Measurements from ENCODE around the gene RBM3. TPM values are rescaled to one million over a fixed set of nuclear protein-coding genes. Genes with fewer than 3 reads are reported as not detected.
"Not testable (repeated sequence)": the region's sequence is repeated elsewhere in the genome, so short reads cannot be mapped to it uniquely, and the experiment has no call there.

RBM3 gene
- 100 to 1,000 TPM; 319 to 380 TPM for total RNA-seq
- total RNA-seq, result 338 to 350 reads per million in 2 donors

DNA sequence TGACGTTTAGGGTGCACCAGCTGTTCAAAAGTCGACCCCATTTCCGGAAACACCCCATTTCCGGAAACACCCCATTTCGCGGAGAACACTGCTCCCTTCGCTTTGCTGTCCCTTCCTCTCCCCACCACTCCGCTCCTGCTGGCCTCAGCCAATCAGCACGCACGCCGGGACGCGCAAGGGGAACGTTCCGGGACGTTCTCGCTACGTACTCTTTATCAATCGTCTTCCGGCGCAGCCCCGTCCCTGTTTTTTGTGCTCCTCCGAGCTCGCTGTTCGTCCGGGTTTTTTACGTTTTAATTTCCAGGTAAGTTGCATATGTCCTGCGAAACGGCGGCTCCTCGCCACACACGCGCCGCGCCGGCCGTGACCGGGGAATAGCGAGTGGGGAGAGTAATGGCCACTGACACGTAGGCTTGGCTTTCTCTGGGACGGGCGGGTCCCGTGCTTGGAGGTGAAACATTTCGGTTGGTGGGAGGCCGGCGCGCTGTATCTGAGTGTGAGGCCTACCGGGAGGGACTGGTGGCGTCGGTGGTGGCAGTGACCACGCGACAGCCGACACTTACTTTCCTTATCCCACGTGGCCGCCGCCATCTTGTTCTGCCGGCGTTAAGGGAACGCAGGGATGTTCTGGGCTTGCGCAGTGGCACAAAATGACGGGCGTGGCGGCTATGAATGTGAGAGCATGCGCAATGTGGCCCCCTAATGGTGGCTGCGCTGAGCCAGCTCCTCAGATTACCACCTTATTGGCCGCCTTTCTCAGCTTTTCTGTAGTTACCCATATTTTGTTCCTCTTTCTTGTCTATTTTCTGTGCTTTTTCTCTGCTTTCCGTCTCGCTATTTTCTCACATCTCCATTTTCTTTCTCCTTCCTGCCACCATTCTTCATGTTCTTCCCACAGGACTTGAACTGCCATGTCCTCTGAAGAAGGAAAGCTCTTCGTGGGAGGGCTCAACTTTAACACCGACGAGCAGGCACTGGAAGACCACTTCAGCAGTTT, at the start of gene RBM3:
Gene RBM3, plus strand, starts transcription at position 215 of the 997 bp plus-strand sequence. Its CDS starts 697 bp downstream, at position 912.
- peak within 1 kb of the TSS; percentile 98 for H3K27ac Mint-ChIP-seq
- H3K9me3 ChIP-seq (ENCODE audit: control insufficient read depth, low read length, poor library complexity, severe bottlenecking), result no peaks in the 10 kb centered on the region
- ATAC-seq (peak; percentile 95), DNase-seq (peak; percentile 75 to 84 (median 76))
- H3K4me1 Mint-ChIP-seq, result peaks cover 22% of the 10 kb centered on the region
- peaks cover 4% of the 10 kb centered on the region for H3K36me3 Mint-ChIP-seq (ENCODE audit: low read depth)
- peak within 1 kb of the TSS; percentile 96 for H3K4me3 Mint-ChIP-seq
- no peaks in the 10 kb centered on the region for H3K27me3 Mint-ChIP-seq

DNA sequence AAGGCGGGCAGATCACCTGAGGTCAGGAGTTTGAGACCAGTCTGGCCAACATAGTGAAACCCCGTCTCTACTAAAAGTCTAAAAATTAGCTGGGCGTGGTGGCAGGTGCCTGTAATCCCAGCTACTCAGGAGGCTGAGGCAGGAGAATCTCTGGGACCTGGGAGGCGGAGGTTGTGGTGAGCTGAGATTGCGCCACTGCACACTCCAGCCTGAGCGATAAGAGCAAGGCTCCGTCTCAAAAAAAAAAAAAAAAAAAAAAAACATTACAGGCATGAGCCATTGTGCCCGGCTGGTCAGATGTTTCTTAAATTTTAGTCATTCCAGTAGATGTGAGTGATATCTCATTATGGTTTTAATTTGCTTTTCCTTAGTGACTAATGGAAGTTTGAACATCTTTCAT, 48.4 kb upstream of the RBM3 start:
- H3K27me3 Mint-ChIP-seq; H3K9me3 ChIP-seq (ENCODE audit: control insufficient read depth, low read length, poor library complexity, severe bottlenecking); ATAC-seq; H3K27ac Mint-ChIP-seq; H3K4me1 Mint-ChIP-seq; DNase-seq; H3K36me3 Mint-ChIP-seq (ENCODE audit: low read depth); H3K4me3 Mint-ChIP-seq: not testable (repeated sequence)

DNA sequence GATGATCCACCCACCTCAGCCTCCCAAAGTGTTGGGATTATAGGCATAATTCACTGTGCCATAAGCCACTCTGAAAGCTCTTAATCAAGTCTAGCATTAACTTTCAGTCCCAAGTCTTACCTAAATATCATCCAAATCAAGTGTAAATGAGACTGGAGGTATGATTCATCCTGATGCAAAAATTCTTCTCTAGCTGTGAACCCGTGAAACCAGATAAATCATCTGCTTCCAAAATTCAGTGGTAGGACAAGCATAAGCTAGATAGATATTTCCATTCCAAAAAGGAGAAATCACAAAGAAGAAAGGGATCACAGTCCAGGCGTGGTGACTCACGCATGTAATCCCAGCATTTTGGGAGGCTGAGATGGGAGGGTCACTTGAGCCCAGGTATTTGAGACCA, 43.5 kb upstream of the RBM3 start:
- no peak for ATAC-seq
- DNase-seq, result no peak
- Mint-ChIP-seq H3K4me1 (peaks cover 8% of the 10 kb centered on the region), H3K27me3 (no peaks in the 10 kb centered on the region), H3K4me3 (no peak overlapping the region), H3K36me3 (ENCODE audit: low read depth) (peaks cover 6% of the 10 kb centered on the region), H3K27ac (no peak overlapping the region)
- no peaks in the 10 kb centered on the region for H3K9me3 ChIP-seq (ENCODE audit: control insufficient read depth, low read length, poor library complexity, severe bottlenecking)

DNA sequence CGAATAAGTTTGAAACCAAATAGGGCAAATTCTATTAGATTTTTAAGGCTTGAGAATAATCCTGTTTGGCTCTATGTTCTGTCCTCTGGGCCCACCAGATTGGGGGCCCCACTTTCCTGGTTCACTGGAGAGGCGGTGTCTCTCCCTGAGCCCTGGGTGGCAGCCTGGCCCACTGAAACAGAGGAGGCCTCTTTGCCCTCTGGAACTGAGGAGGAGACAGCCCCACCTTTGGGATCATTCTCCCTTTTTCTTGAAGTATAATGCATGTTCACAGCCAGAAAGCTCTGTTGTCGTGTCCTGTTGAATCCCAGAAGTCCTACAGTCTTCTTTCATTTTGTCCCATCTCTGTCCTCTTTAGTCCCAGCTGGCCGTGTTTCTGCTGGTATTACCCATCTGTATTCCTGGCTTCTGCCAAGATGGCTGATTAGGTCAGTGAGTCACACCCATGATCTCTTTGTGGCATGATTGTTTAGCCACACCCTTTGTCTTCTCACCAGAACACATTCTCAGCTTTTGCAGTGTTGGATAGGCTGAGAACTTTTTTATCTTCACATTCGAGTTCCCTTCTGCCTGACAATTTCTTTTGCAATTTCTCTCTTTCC, 42.8 kb upstream of the RBM3 start:
- ATAC-seq, result peak; percentile 33
- H3K27ac Mint-ChIP-seq, result peak overlapping the region; percentile 72
- no peaks in the 10 kb centered on the region for H3K27me3 Mint-ChIP-seq
- H3K4me1 Mint-ChIP-seq, result peaks cover 8% of the 10 kb centered on the region
- H3K9me3 ChIP-seq (ENCODE audit: control insufficient read depth, low read length, poor library complexity, severe bottlenecking), result no peaks in the 10 kb centered on the region
- DNase-seq, result no peak
- H3K36me3 Mint-ChIP-seq (ENCODE audit: low read depth), result peaks cover 5% of the 10 kb centered on the region
- peak overlapping the region; percentile 25 for H3K4me3 Mint-ChIP-seq

DNA sequence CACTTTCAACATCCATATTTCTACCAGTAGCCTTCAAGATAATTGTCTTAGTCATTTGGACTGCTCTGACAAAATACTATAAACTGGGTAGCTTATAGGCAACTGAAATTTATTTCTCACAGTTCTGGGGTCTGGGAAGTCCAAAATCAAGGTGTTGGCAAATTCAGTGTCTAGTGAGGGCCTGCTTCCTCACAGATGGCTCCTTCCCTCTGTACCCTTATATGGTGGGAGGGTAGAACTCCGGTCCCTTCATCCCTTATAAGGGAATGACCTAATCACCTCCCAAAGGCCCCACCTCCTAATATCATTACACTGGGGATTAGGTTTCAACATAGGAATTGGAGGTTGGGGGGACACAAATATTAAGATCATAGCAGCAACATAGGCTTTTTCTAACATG, 42.1 kb upstream of the RBM3 start:
- Mint-ChIP-seq H3K36me3 (ENCODE audit: low read depth) (peaks cover 2% of the 10 kb centered on the region), H3K27ac (peak overlapping the region; percentile 72), H3K4me1 (peaks cover 8% of the 10 kb centered on the region), H3K27me3 (no peaks in the 10 kb centered on the region), H3K4me3 (no peak overlapping the region)
- ATAC-seq, result no peak
- DNase-seq, result no peak
- H3K9me3 ChIP-seq (ENCODE audit: control insufficient read depth, low read length, poor library complexity, severe bottlenecking), result no peaks in the 10 kb centered on the region

DNA sequence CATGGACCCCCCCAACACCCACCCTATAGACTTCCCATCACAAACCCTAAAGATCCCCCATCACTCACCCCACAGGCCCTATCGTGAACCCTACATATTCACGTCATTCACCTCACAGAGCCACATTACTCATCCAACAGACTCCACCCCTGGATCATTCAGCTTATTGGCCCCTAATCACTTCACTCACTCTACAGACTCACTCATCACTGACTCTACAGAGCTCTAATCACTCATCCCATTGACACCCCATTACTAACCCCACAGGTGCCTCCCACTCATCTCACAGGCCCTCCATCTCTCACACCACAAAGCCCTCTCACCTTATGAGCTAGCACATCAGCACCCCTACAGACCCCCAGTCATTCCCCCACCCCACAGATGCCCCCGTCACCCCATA, 41.1 kb upstream of the RBM3 start:
- H3K9me3 ChIP-seq (ENCODE audit: control insufficient read depth, low read length, poor library complexity, severe bottlenecking), result no peaks in the 10 kb centered on the region
- no peaks in the 10 kb centered on the region for H3K27me3 Mint-ChIP-seq
- no peak for DNase-seq
- H3K27ac Mint-ChIP-seq, result no peak overlapping the region
- no peak for ATAC-seq
- H3K4me1 Mint-ChIP-seq, result peaks cover 8% of the 10 kb centered on the region
- peaks cover 2% of the 10 kb centered on the region for H3K36me3 Mint-ChIP-seq (ENCODE audit: low read depth)
- H3K4me3 Mint-ChIP-seq, result no peak overlapping the region

DNA sequence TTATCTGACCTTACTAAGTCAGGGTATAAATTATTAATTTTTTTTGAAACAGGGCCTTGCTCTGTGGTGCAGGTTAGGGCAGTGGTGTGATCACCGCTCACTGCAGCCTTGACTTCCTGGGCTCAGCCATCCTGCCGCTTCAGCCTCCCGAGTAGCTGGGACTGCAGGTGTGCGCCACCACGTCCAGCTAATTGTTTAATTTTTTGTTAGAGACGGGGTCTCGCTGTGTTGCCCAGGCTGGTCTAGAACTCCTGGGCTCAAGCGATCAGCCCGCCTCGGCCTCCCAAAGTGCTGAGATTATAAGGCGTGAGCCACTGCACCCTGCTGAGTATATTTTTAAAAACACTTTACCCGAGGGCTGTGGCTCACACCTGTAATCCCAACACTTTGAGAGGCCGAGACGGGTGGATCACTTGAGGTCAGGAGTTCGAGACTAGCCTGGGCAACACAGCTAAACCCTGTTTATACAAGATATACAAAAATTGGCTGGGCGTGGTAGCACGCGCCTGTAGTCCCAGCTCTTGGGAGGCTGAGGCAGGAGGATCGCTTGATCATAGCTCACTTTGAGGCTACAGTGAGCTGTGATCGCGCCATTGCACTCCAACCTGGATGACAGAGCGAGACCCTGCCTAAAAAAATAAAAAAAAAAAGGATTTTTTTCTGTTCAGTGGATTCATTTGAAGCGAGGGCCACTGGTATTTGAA, 35.5 kb upstream of the RBM3 start:
- H3K4me3 Mint-ChIP-seq, result no peak overlapping the region
- no peaks in the 10 kb centered on the region for H3K9me3 ChIP-seq (ENCODE audit: control insufficient read depth, low read length, poor library complexity, severe bottlenecking)
- ATAC-seq (no peak), DNase-seq (no peak)
- no peaks in the 10 kb centered on the region for H3K27me3 Mint-ChIP-seq
- no peaks in the 10 kb centered on the region for H3K36me3 Mint-ChIP-seq (ENCODE audit: low read depth)
- peak overlapping the region; percentile 86 for H3K27ac Mint-ChIP-seq
- H3K4me1 Mint-ChIP-seq, result peaks cover 16% of the 10 kb centered on the region

DNA sequence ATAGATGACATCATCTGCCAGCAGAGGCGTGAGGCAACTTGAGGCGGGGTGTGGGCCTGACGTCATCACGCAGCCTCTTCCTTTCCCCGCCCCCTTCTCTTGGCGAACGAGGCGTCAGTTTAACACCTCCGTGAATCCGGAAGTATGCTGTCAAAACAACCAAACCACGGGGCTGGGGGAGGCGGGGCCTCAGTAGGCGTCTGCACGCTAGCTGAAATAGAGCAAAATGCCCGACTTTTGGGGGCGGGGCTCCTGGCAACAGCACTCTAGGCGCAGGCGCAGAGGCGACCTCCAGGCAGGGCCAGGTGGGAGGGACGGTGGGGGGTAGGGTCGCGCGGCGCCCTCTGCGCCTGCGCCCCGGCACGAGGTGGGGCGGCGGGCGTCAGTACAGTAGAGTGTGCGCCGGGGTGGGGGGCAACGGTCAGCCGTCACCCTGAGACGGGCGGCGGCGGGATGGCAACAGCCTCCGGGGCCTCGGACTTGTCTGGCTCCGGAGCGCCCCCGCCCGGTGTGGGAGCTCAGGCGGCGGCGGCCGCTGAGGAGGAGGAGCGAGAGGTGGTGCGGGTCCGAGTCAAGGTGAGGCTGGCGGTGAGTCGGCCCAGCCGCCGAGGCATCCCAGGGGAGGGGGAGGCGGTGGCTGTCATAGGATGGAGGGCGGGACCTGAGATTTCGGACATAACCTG, 34.8 kb upstream of the RBM3 start, which contains the start of gene TBC1D25:
Gene TBC1D25, plus strand, starts transcription at position 370 of the 683 bp plus-strand sequence. Its CDS starts 84 bp downstream, at position 454.
- no peaks in the 10 kb centered on the region for H3K27me3 Mint-ChIP-seq
- H3K27ac Mint-ChIP-seq, result peak within 1 kb of the TSS; percentile 86
- H3K4me1 Mint-ChIP-seq, result peaks cover 16% of the 10 kb centered on the region
- peak within 1 kb of the TSS; percentile 89 for H3K4me3 Mint-ChIP-seq
- no peaks in the 10 kb centered on the region for H3K36me3 Mint-ChIP-seq (ENCODE audit: low read depth)
- ATAC-seq (peak; percentile 89), DNase-seq (peak; percentile 89 to 95 (median 93))
- no peaks in the 10 kb centered on the region for H3K9me3 ChIP-seq (ENCODE audit: control insufficient read depth, low read length, poor library complexity, severe bottlenecking)

DNA sequence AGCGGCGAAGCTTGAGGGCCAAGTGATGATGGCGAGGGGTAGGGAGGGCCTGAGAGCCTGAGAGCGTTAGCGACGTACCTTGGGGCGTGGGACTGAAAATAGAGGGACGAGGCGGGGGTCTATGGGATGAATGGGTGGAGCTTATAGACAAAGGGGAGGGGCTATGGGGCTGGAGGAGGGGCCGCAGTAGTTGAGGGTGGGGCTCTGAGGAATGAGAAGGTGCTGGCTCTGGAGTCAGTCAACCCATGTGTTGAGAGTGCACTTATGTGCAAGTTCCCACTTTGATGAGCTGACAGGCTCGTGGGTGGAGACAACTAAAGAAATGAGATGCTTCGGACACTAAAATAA, 34.3 kb upstream of the RBM3 start:
- Mint-ChIP-seq H3K4me1 (peaks cover 16% of the 10 kb centered on the region), H3K27ac (peak overlapping the region; percentile 86)
- DNase-seq, result peak; percentile 22 to 51 (median 23)

DNA sequence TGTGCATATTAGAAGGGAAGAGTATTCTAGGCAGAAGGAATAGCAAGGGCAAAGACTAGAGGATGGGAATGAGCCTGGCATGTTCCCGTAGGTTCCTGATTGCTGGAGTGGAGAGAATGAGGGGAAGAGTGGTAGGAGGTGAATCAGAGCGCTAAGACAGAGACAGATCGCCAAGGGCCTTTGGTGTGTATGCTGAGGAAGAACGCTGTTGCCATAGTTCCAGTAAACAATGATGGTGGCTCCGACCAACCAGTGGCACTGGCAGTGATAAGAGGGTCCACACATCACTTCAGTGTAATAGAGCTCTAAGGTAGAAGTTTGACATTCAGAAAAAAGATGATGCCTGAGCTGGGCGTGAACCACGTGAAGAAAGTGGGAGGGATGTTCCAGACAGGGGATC, 33.8 kb upstream of the RBM3 start:
- DNase-seq (no peak), ATAC-seq (no peak)
- no peaks in the 10 kb centered on the region for H3K27me3 Mint-ChIP-seq
- H3K4me3 Mint-ChIP-seq, result peak overlapping the region; percentile 89
- no peaks in the 10 kb centered on the region for H3K36me3 Mint-ChIP-seq (ENCODE audit: low read depth)
- peak overlapping the region; percentile 86 for H3K27ac Mint-ChIP-seq
- no peaks in the 10 kb centered on the region for H3K9me3 ChIP-seq (ENCODE audit: control insufficient read depth, low read length, poor library complexity, severe bottlenecking)
- peaks cover 16% of the 10 kb centered on the region for H3K4me1 Mint-ChIP-seq

More for the DNA sequence above, 34.3 kb upstream of the RBM3 start:
- Mint-ChIP-seq H3K4me3 (peak overlapping the region; percentile 89), H3K27me3 (no peaks in the 10 kb centered on the region), H3K36me3 (ENCODE audit: low read depth) (no peaks in the 10 kb centered on the region)
- H3K9me3 ChIP-seq (ENCODE audit: control insufficient read depth, low read length, poor library complexity, severe bottlenecking), result no peaks in the 10 kb centered on the region
- ATAC-seq, result peak; percentile 59

DNA sequence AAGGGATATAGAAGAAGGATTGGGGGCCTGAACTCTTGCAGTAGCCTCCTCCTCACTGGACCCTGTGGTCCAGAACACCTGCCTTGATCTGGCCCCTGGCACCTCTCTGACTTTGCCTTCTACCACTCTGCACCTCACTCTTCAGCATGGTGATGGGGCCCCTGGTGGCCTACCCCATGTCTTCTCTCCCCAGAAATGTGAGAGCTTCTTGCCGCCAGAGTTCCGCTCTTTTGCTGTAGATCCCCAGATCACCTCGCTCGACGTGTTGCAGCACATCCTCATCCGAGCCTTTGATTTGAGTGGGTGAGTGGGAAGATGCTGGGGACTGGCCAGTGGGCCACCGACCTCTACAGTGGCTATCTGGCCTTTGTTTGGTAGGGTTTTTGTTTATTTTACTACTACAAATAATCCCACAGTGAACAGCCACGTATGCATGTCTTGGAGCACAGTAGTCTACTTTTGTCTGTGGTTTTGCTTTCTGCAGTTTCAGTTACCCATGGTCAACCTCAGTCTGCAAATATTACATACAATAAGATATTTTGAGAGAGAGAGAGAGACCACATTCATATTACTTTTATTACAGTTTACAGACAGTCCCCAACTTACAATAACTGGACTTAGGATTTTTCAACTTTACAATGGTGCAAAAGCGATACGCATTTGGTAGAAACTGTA, 33.0 kb upstream of the RBM3 start:
- Mint-ChIP-seq H3K36me3 (ENCODE audit: low read depth) (no peaks in the 10 kb centered on the region), H3K4me3 (peak overlapping the region; percentile 89), H3K27me3 (no peaks in the 10 kb centered on the region), H3K4me1 (peaks cover 16% of the 10 kb centered on the region), H3K27ac (no peak overlapping the region)
- no peaks in the 10 kb centered on the region for H3K9me3 ChIP-seq (ENCODE audit: control insufficient read depth, low read length, poor library complexity, severe bottlenecking)
- DNase-seq, result no peak
- ATAC-seq, result no peak

DNA sequence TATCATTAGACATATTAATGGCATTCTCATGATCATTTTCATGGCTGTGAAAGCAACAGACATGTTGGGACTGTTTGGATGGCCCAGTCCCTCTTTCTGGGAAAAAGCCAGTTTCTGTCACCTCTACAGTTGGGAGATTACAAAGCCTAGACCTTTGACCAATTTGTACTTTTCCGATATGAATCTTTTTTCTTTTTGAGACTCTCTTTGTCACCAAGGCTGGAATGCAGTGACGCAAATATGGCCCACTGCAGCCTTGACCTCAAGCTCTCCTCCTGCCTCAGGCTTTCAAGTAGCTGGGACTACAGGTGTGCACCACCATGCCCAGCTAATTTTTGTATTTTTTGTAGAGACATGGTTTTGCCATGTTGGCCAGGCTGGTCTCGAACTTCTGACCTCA, 25.4 kb upstream of the RBM3 start:
- Mint-ChIP-seq H3K4me3 (no peak overlapping the region), H3K36me3 (ENCODE audit: low read depth) (no peaks in the 10 kb centered on the region), H3K27ac (no peak overlapping the region), H3K4me1 (peaks cover 3% of the 10 kb centered on the region), H3K27me3 (no peaks in the 10 kb centered on the region)
- no peaks in the 10 kb centered on the region for H3K9me3 ChIP-seq (ENCODE audit: control insufficient read depth, low read length, poor library complexity, severe bottlenecking)
- ATAC-seq (no peak), DNase-seq (no peak)

Measured in T-helper 17 cell (primary cell).